HEK293 (cell line): ENCODE measurements around the gene ITGAL.

Experiments
- GLIS1 ChIP-seq: fragments of 450-650 bp; formaldehyde crosslinking; IDR thresholded peaks from 2 replicates; pipeline ENCODE4 v1.5.1; 2016; ENCODE audit warnings: missing biosample characterization, missing genetic modification characterization
- ZBTB1 ChIP-seq: fragments of 450-650 bp; formaldehyde crosslinking; IDR thresholded peaks from 2 replicates; pipeline ENCODE4 v1.5.1; 2016; ENCODE audit warnings: missing biosample characterization, missing genetic modification characterization
- ZBTB11 ChIP-seq: fragments of 450-650 bp; formaldehyde crosslinking; conservative IDR thresholded peaks from 2 replicates; pipeline ENCODE4 v1.5.1; 2016; ENCODE audit warnings: low read depth, missing biosample characterization, missing genetic modification characterization
- ZFHX2 ChIP-seq: fragments of 450-650 bp; formaldehyde crosslinking; conservative IDR thresholded peaks from 2 replicates; pipeline ENCODE4 v1.5.1; 2016; ENCODE audit warnings: missing biosample characterization, missing genetic modification characterization
- ZFP3 ChIP-seq: fragments of 450-650 bp; formaldehyde crosslinking; IDR thresholded peaks from 2 replicates; pipeline ENCODE4 v1.5.1; 2016; ENCODE audit warnings: low read depth, missing biosample characterization, missing genetic modification characterization
- ZIC2 ChIP-seq: fragments of 450-650 bp; formaldehyde crosslinking; IDR thresholded peaks from 2 replicates; pipeline ENCODE4 v1.5.1; 2016; ENCODE audit warnings: missing biosample characterization, missing genetic modification characterization
- ZNF112 ChIP-seq: fragments of 450-650 bp; formaldehyde crosslinking; IDR thresholded peaks from 2 replicates; pipeline ENCODE4 v1.5.0; 2017; ENCODE audit warnings: missing biosample characterization, missing genetic modification characterization
- ZNF155 ChIP-seq: fragments of 450-650 bp; formaldehyde crosslinking; IDR thresholded peaks from 2 replicates; pipeline ENCODE4 v1.5.1; 2016; ENCODE audit warnings: missing biosample characterization, missing genetic modification characterization
- ZNF157 ChIP-seq: fragments of 450-650 bp; formaldehyde crosslinking; IDR thresholded peaks from 2 replicates; pipeline ENCODE4 v1.5.1; 2016; ENCODE audit warnings: missing biosample characterization, missing genetic modification characterization
- ZNF174 ChIP-seq: fragments of 450-650 bp; formaldehyde crosslinking; IDR thresholded peaks from 2 replicates; pipeline ENCODE4 v1.5.0; 2017; ENCODE audit warnings: missing biosample characterization, mild to moderate bottlenecking, missing genetic modification characterization
- ZNF175 ChIP-seq: fragments of 450-650 bp; formaldehyde crosslinking; IDR thresholded peaks from 2 replicates; pipeline ENCODE4 v1.5.1; 2016; ENCODE audit warnings: missing biosample characterization, missing genetic modification characterization
- ZNF19 ChIP-seq: fragments of 450-650 bp; formaldehyde crosslinking; IDR thresholded peaks from 2 replicates; pipeline ENCODE4; 2016; ENCODE audit warnings: missing biosample characterization, missing genetic modification characterization, low read depth
- ZNF214 ChIP-seq: fragments of 450-650 bp; formaldehyde crosslinking; IDR thresholded peaks from 2 replicates; pipeline ENCODE4 v1.5.1; 2017; ENCODE audit warnings: missing biosample characterization, mild to moderate bottlenecking, missing genetic modification characterization, borderline replicate concordance
- ZNF223 ChIP-seq: fragments of 450-650 bp; formaldehyde crosslinking; IDR thresholded peaks from 2 replicates; pipeline ENCODE4 v1.5.1; 2016; ENCODE audit warnings: missing biosample characterization, missing genetic modification characterization
- ZNF23 ChIP-seq: fragments of 450-650 bp; formaldehyde crosslinking; IDR thresholded peaks from 2 replicates; pipeline ENCODE4 v1.5.1; 2016; ENCODE audit warnings: missing biosample characterization, missing genetic modification characterization, borderline replicate concordance
- ZNF24 ChIP-seq: fragments of 450-650 bp; formaldehyde crosslinking; IDR thresholded peaks from 2 replicates; pipeline ENCODE4 v1.5.1; 2016; ENCODE audit warnings: missing biosample characterization, missing genetic modification characterization
- ZNF248 ChIP-seq: fragments of 450-650 bp; formaldehyde crosslinking; IDR thresholded peaks from 2 replicates; pipeline ENCODE4 v1.5.1; 2017; ENCODE audit warnings: missing biosample characterization, missing genetic modification characterization
- ZNF311 ChIP-seq: fragments of 450-650 bp; formaldehyde crosslinking; IDR thresholded peaks from 2 replicates; pipeline ENCODE4 v1.5.1; 2017; ENCODE audit warnings: missing biosample characterization, missing genetic modification characterization, borderline replicate concordance
- ZNF366 ChIP-seq: fragments of 450-650 bp; formaldehyde crosslinking; conservative IDR thresholded peaks from 2 replicates; pipeline ENCODE4 v1.5.1; 2016; ENCODE audit warnings: missing biosample characterization, missing genetic modification characterization
- ZNF391 ChIP-seq: fragments of 450-650 bp; formaldehyde crosslinking; IDR thresholded peaks from 2 replicates; pipeline ENCODE4 v1.5.1; 2016; ENCODE audit warnings: low read depth, missing biosample characterization, missing genetic modification characterization, borderline replicate concordance
- ZNF404 ChIP-seq: fragments of 450-650 bp; formaldehyde crosslinking; IDR thresholded peaks from 2 replicates; pipeline ENCODE4 v1.5.1; 2017; ENCODE audit warnings: missing biosample characterization, missing genetic modification characterization
- ZNF514 ChIP-seq: fragments of 450-650 bp; formaldehyde crosslinking; IDR thresholded peaks from 2 replicates; pipeline ENCODE4 v1.5.1; 2016; ENCODE audit warnings: missing biosample characterization, missing genetic modification characterization
- ZNF530 ChIP-seq: fragments of 450-650 bp; formaldehyde crosslinking; IDR thresholded peaks from 2 replicates; pipeline ENCODE4 v1.5.1; 2016; ENCODE audit warnings: low read depth, missing biosample characterization, missing genetic modification characterization
- ZNF600 ChIP-seq: fragments of 450-650 bp; formaldehyde crosslinking; IDR thresholded peaks from 2 replicates; pipeline ENCODE4 v1.5.1; 2016; ENCODE audit warnings: missing biosample characterization, missing genetic modification characterization
- ZNF621 ChIP-seq: fragments of 450-650 bp; formaldehyde crosslinking; IDR thresholded peaks from 2 replicates; pipeline ENCODE4 v1.5.1; 2017; ENCODE audit warnings: missing biosample characterization, missing genetic modification characterization
- ZNF658 ChIP-seq: fragments of 450-650 bp; formaldehyde crosslinking; IDR thresholded peaks from 2 replicates; pipeline ENCODE4; 2016; ENCODE audit warnings: missing biosample characterization, missing genetic modification characterization
- ZNF677 ChIP-seq: fragments of 450-650 bp; IDR thresholded peaks from 2 replicates; pipeline ENCODE4 v1.5.0; 2018; ENCODE audit warnings: missing biosample characterization, mild to moderate bottlenecking, missing genetic modification characterization, moderate library complexity
- ZNF76 ChIP-seq: fragments of 450-650 bp; formaldehyde crosslinking; IDR thresholded peaks from 2 replicates; pipeline ENCODE4; 2016; ENCODE audit warnings: low read depth, missing biosample characterization, missing genetic modification characterization, borderline replicate concordance
- ZNF785 ChIP-seq: fragments of 450-650 bp; formaldehyde crosslinking; IDR thresholded peaks from 2 replicates; pipeline ENCODE4 v1.5.1; 2016; ENCODE audit warnings: missing biosample characterization, missing genetic modification characterization
- ZSCAN16 ChIP-seq: fragments of 450-650 bp; formaldehyde crosslinking; IDR thresholded peaks from 2 replicates; pipeline ENCODE4 v1.5.1; 2016; ENCODE audit warnings: missing biosample characterization, missing genetic modification characterization
- ZSCAN23 ChIP-seq: fragments of 450-650 bp; formaldehyde crosslinking; IDR thresholded peaks from 2 replicates; pipeline ENCODE4 v1.5.1; 2016; ENCODE audit warnings: missing biosample characterization, missing genetic modification characterization
- TF ChIP-seq, protein P1 (sequence below): fragments of 450-650 bp; formaldehyde crosslinking; IDR thresholded peaks from 2 replicates; pipeline ENCODE4 v1.5.1; 2016; ENCODE audit warnings: missing biosample characterization, missing genetic modification characterization
- TF ChIP-seq, protein P2 (sequence below): fragments of 450-650 bp; formaldehyde crosslinking; IDR thresholded peaks from 2 replicates; pipeline ENCODE4 v1.5.1; 2017; ENCODE audit warnings: missing biosample characterization, mild to moderate bottlenecking, missing genetic modification characterization, moderate library complexity
- TF ChIP-seq, protein P3 (sequence below): fragments of 450-650 bp; formaldehyde crosslinking; optimal IDR thresholded peaks from 2 replicates; pipeline ENCODE3; 2016; ENCODE audit warnings: missing biosample characterization, mild to moderate bottlenecking, missing genetic modification characterization

ITGAL gene

GRCh38 chr16:30570636-30571444, 98.3 kb downstream of the ITGAL start (continued):
- TF ChIP-seq ZNF24 (tag by site-specific recombination) (peak; percentile 58; the same call in 1 of the 2 replicates), ZNF311 (tag by site-specific recombination) (no peak), ZNF366 (tag by site-specific recombination) (peak; percentile 69), ZNF404 (tag by site-specific recombination) (peak; percentile 99), ZNF76 (tag by site-specific recombination) (peak; percentile 73), ZNF19 (tag by site-specific recombination) (peak; percentile 99), ZNF391 (tag by site-specific recombination) (no peak), ZNF223 (tag by site-specific recombination) (peak; percentile 93), ZNF785 (tag by site-specific recombination) (peak; percentile 64; the same call in 1 of the 2 replicates), ZNF112 (tag by site-specific recombination) (no peak), ZNF214 (tag by site-specific recombination) (peak; percentile 31; the same call in 1 of the 2 replicates), ZSCAN23 (tag by site-specific recombination) (peak; percentile 59; the same call in 1 of the 2 replicates), ZBTB11 (tag by site-specific recombination) (peak; percentile 93), ZFP3 (tag by site-specific recombination) (peak; percentile 68; the same call in 1 of the 2 replicates), ZNF157 (tag by site-specific recombination) (peak; percentile 58; the same call in 1 of the 2 replicates), ZNF175 (tag by site-specific recombination) (peak; percentile 82; the same call in 1 of the 2 replicates), ZNF174 (tag by site-specific recombination) (no peak), ZNF23 (tag by site-specific recombination) (peak; percentile 43; the same call in 1 of the 2 replicates), ZNF658 (no peak), ZNF677 (tag by site-specific recombination) (no peak; the same call in 1 of the 2 replicates), ZNF530 (peak; percentile 96), ZIC2 (tag by site-specific recombination) (peak; percentile 5; the same call in 1 of the 2 replicates), ZNF155 (tag by site-specific recombination) (0 out of 2 replicates have a peak, but pooled peaks have one; percentile 82), ZNF621 (tag by site-specific recombination) (no peak), ZBTB1 (tag by site-specific recombination) (peak; percentile 93), GLIS1 (tag by site-specific recombination) (peak; percentile 23; the same call in 1 of the 2 replicates), ZFHX2 (no peak), ZSCAN16 (tag by site-specific recombination) (no peak), ZNF248 (tag by site-specific recombination) (no peak), ZNF600 (tag by site-specific recombination) (no peak), ZNF514 (tag by site-specific recombination) (peak; percentile 99)
- TF ChIP-seq, protein P1, sequence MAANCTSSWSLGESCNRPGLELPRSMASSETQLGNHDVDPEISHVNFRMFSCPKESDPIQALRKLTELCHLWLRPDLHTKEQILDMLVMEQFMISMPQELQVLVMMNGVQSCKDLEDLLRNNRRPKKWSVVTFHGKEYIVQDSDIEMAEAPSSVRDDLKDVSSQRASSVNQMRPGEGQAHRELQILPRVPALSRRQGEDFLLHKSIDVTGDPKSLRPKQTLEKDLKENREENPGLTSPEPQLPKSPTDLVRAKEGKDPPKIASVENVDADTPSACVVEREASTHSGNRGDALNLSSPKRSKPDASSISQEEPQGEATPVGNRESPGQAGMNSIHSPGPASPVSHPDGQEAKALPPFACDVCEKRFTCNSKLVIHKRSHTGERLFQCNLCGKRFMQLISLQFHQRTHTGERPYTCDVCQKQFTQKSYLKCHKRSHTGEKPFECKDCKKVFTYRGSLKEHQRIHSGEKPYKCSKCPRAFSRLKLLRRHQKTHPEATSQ (tag by site-specific recombination) = no peak
- TF ChIP-seq, protein P2, sequence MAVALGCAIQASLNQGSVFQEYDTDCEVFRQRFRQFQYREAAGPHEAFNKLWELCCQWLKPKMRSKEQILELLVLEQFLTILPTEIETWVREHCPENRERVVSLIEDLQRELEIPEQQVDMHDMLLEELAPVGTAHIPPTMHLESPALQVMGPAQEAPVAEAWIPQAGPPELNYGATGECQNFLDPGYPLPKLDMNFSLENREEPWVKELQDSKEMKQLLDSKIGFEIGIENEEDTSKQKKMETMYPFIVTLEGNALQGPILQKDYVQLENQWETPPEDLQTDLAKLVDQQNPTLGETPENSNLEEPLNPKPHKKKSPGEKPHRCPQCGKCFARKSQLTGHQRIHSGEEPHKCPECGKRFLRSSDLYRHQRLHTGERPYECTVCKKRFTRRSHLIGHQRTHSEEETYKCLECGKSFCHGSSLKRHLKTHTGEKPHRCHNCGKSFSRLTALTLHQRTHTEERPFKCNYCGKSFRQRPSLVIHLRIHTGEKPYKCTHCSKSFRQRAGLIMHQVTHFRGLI (tag by site-specific recombination) = no peak
- TF ChIP-seq, protein P3, sequence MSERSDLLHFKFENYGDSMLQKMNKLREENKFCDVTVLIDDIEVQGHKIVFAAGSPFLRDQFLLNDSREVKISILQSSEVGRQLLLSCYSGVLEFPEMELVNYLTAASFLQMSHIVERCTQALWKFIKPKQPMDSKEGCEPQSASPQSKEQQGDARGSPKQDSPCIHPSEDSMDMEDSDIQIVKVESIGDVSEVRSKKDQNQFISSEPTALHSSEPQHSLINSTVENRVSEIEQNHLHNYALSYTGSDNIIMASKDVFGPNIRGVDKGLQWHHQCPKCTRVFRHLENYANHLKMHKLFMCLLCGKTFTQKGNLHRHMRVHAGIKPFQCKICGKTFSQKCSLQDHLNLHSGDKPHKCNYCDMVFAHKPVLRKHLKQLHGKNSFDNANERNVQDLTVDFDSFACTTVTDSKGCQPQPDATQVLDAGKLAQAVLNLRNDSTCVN (tag by site-specific recombination) = no peak
